Keratinocyte (primary cell): ENCODE measurements around the gene UCK2. TPM values are rescaled to one million over a fixed set of nuclear protein-coding genes. Genes with fewer than 3 reads are reported as not detected.

Experiments used
- DNase-seq: peaks from one replicate; pipeline ENCODE4 v3.0.0-alpha.2; 2011; ENCODE audit warnings: low read depth, missing footprints, low spot score
- FAIRE-seq: peaks from 2 replicates; lab custom pipeline; 2011; peaks lifted over from hg19 to GRCh38; lab: Jason Lieb, UNC
- H2AFZ ChIP-seq: 2 replicates; pipeline ENCODE4 v1.6.0; 2012; ENCODE audit warnings: low read length, control low read depth, inconsistent platforms; ENCODE audit not compliant: control insufficient read depth
- H3K27ac ChIP-seq: 2 replicates; pipeline ENCODE4 v1.5.1; 2011; ENCODE audit warnings: low read length; ENCODE audit not compliant: control insufficient read depth, insufficient read depth
- H3K27me3 ChIP-seq: 3 replicates; pipeline ENCODE4 v1.6.0; 2011; ENCODE audit warnings: low read length; ENCODE audit not compliant: control insufficient read depth, insufficient read depth; ENCODE audit errors: extremely low read depth
- H3K36me3 ChIP-seq, 2 experiments: 2 replicates in 1 of 2; 3 replicates in 1 of 2; pipeline ENCODE4 v1.5.1; 2011; ENCODE audit warnings: low read length in 2 of 2, mild to moderate bottlenecking in 1 of 2; ENCODE audit not compliant: control insufficient read depth in 2 of 2, insufficient read depth in 2 of 2; ENCODE audit errors: extremely low read depth in 1 of 2
- H3K4me1 ChIP-seq: 3 replicates; pipeline ENCODE4 v1.5.1; 2011; ENCODE audit warnings: low read length; ENCODE audit not compliant: control insufficient read depth, insufficient read depth; ENCODE audit errors: extremely low read depth
- H3K4me2 ChIP-seq: 3 replicates; pipeline ENCODE4 v1.6.0; 2011; ENCODE audit warnings: low read depth, low read length; ENCODE audit not compliant: control insufficient read depth, insufficient read depth; ENCODE audit errors: extremely low read depth
- H3K4me3 ChIP-seq, 3 experiments: fragments of 200-600 bp in 1 of 3; sonication (generic) in 1 of 3; 2 replicates in 2 of 3; 3 replicates in 1 of 3; pipeline ENCODE4 v1.5.1; 2011 to 2016; ENCODE audit warnings: low read length in 3 of 3, mild to moderate bottlenecking in 3 of 3, control low read depth in 2 of 3, inconsistent platforms in 1 of 3, low read depth in 1 of 3, mixed read lengths in 1 of 3, mixed run types in 1 of 3, moderate library complexity in 1 of 3; ENCODE audit not compliant: control insufficient read depth in 2 of 3, insufficient read depth in 2 of 3; ENCODE audit errors: extremely low read depth in 1 of 3
- H3K79me2 ChIP-seq: 2 replicates; pipeline ENCODE4 v1.6.0; 2012; ENCODE audit warnings: low read length; ENCODE audit not compliant: control insufficient read depth, insufficient read depth
- H3K9ac ChIP-seq: 3 replicates; pipeline ENCODE4 v1.6.0; 2011; ENCODE audit warnings: low read length; ENCODE audit not compliant: control insufficient read depth, insufficient read depth; ENCODE audit errors: extremely low read depth
- H3K9me1 ChIP-seq: 3 replicates; pipeline ENCODE4 v1.6.0; 2011; ENCODE audit warnings: low read length; ENCODE audit not compliant: control insufficient read depth, insufficient read depth; ENCODE audit errors: extremely low read depth
- H3K9me3 ChIP-seq: 2 replicates; pipeline ENCODE4 v1.5.1; 2012; ENCODE audit warnings: low read depth, low read length; ENCODE audit not compliant: control insufficient read depth
- H4K20me1 ChIP-seq: 3 replicates; pipeline ENCODE4 v1.6.0; 2011; ENCODE audit warnings: low read length; ENCODE audit not compliant: control insufficient read depth, insufficient read depth; ENCODE audit errors: extremely low read depth
- CTCF ChIP-seq, 3 experiments: IDR thresholded peaks in 1 of 3; conservative IDR thresholded peaks in 1 of 3; optimal IDR thresholded peaks in 1 of 3; 2 replicates in 2 of 3; 3 replicates in 1 of 3; pipeline versions ENCODE3 to v1.5.1; 2011; ENCODE audit warnings: low read length in 3 of 3, mild to moderate bottlenecking in 3 of 3, moderate library complexity in 2 of 3, control low read depth in 1 of 3, inconsistent platforms in 1 of 3; ENCODE audit not compliant: insufficient read depth in 2 of 3; ENCODE audit errors: extremely low read depth in 1 of 3
- EZH2 ChIP-seq: IDR thresholded peaks from one replicate; pipeline ENCODE4 v1.6.1; 2012; ENCODE audit warnings: inconsistent platforms, mild to moderate bottlenecking, low read length, moderate library complexity
- dilution Hi-C: fragments of 300-500 bp; cut with MboI; formaldehyde crosslinking; loops from one replicate; pipeline ENCODE4 v1.7.0; 2020; ENCODE audit warnings: low sequenced_read_pairs; ENCODE audit not compliant: extremely low pct_ligation_motif_present
- polyA plus RNA-seq, 5 experiments: library from polyadenylated mRNA; depleted of rRNA in 3 of 5; stranded (reverse) in 3 of 5; stranded (forward) in 1 of 5; unstranded in 1 of 5; fragments of >200 nt; gene quantifications; 1 replicate in 1 of 5; 2 replicates in 3 of 5; 3 replicates in 1 of 5; pipeline versions ENCODE4 v1.2.1 to v1.2.3, GENCODE V29; 2011 to 2012; ENCODE audit warnings: missing spikeins in 2 of 5, low read depth in 1 of 5, low replicate concordance in 1 of 5

UCK2 gene
- polyA plus RNA-seq, 1 donor (not counting 4 experiments of a cell fraction or from before 2014, with no cell fraction given): 71.9 TPM

GRCh38 chr1:165875604-165876003, 48.2 kb downstream of the UCK2 start:
- Histone ChIP-seq H3K9ac (no peak overlapping the region), H3K9me3 (no peaks in the 10 kb centered on the region), H3K9me1 (no peaks in the 10 kb centered on the region), H3K27me3 (no peaks in the 10 kb centered on the region), H3K27ac (peak overlapping the region; percentile 17), H2AFZ (no peak overlapping the region), H4K20me1 (peaks cover 5% of the 10 kb centered on the region), H3K4me2 (peak overlapping the region; percentile 49), H3K36me3 (no peaks in the 10 kb centered on the region), H3K4me1 (peaks cover 14% of the 10 kb centered on the region), H3K4me3 (no peak overlapping the region), H3K79me2 (peaks cover 94% of the 10 kb centered on the region)
- no peak for TF ChIP-seq EZH2
- no peak for TF ChIP-seq CTCF (optimal IDR thresholded peaks at IDR 0.05 in 1 of 3, IDR thresholded peaks at IDR 0.05 in 1 of 3, conservative IDR thresholded peaks at IDR 0.05 in 1 of 3; ENCODE audit: extremely low read depth in 1 of 3, insufficient read depth in 2 of 3, low read length in 3 of 3)
- dilution Hi-C loops: no loop called here
- FAIRE-seq (no peak), DNase-seq (no peak)

DNA sequence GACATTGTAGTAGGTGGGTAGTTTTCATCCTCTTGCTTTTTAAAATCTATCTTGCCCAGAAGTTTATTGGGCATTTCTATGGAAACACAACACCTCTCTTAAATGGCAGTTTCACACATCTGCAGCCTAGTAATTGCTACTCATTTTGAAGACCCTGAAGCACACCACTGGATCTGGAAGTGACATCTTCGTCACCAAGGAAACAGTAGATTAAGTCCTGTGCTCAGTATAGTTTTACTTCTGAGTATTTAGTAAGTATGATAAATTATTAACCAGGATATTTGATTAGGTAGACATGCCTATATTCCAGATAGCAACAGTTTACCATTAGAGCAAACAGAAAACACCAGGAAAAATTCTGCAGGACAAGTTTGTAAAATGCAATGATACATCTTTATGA, 48.7 kb downstream of the UCK2 start:
- FAIRE-seq: peak; percentile 56
- Histone ChIP-seq H2AFZ (no peak overlapping the region), H3K27ac (no peak overlapping the region), H4K20me1 (peaks cover 5% of the 10 kb centered on the region), H3K4me1 (peaks cover 14% of the 10 kb centered on the region), H3K9me3 (no peaks in the 10 kb centered on the region), H3K27me3 (no peaks in the 10 kb centered on the region), H3K4me2 (no peak overlapping the region), H3K4me3 (no peak overlapping the region), H3K79me2 (peaks cover 92% of the 10 kb centered on the region), H3K36me3 (no peaks in the 10 kb centered on the region), H3K9me1 (no peaks in the 10 kb centered on the region), H3K9ac (no peak overlapping the region)
- dilution Hi-C loops: no loop called here
- TF ChIP-seq EZH2 (no peak), CTCF (optimal IDR thresholded peaks at IDR 0.05 in 1 of 3, IDR thresholded peaks at IDR 0.05 in 1 of 3, conservative IDR thresholded peaks at IDR 0.05 in 1 of 3; ENCODE audit: extremely low read depth in 1 of 3, insufficient read depth in 2 of 3, low read length in 3 of 3) (no peak)
- DNase-seq: no peak
